A549 (cell line): ENCODE results near the gene ZSCAN9. TPM values are rescaled to one million over a fixed set of nuclear protein-coding genes. Genes with fewer than 3 reads are reported as not detected.

ENCODE experiments used
- ATAC-seq, 2 experiments: fragments of 200-7000 bp in 1 of 2; fragments of >200 bp in 1 of 2; cut with Nextera tagmentation in 1 of 2; cut with Tn5 transposase in 1 of 2; 3 replicates each; pipeline versions ENCODE4 v1.8.0 to v1.9.1; 2018 to 2020; ENCODE audit warnings: mild to moderate bottlenecking in 1 of 2, moderate library complexity in 1 of 2
- CTCF ChIA-PET: fragments of 300-600 bp; sonication (Branson Sonifier 250); formaldehyde crosslinking; extraction: SDS; loops from one replicate; lab custom pipeline; 2021; ENCODE audit warnings: antibody characterized with exemption, inconsistent platforms; lab: Yijun Ruan, JAX
- POLR2A ChIA-PET: fragments of 350-600 bp; formaldehyde crosslinking; extraction: SDS; loops from one replicate; lab custom pipeline; 2021; ENCODE audit warnings: antibody characterized with exemption, inconsistent platforms; lab: Yijun Ruan, JAX
- DNase-seq, 2 experiments: peaks; one replicate each; pipeline versions ENCODE4 v3.0.0 to v3.0.0-alpha.2; 2011 to 2016; ENCODE audit warnings: low read depth in 1 of 2, low spot score in 1 of 2
- FAIRE-seq: peaks from 2 replicates; lab custom pipeline; 2011; peaks lifted over from hg19 to GRCh38; lab: Jason Lieb, UNC
- H3K27ac ChIP-seq, 2 experiments: fragments of >200 bp; sonication (Bioruptor Twin); formaldehyde crosslinking; 3 replicates each; pipeline ENCODE4 v1.5.1; 2016 to 2017
- H3K4me1 ChIP-seq: fragments of >200 bp; sonication (Bioruptor Twin); formaldehyde crosslinking; 3 replicates; pipeline ENCODE4 v1.6.1; 2016
- H3K4me2 ChIP-seq: fragments of >200 bp; sonication (Bioruptor Twin); formaldehyde crosslinking; 3 replicates; pipeline ENCODE4 v1.6.1; 2016
- H3K4me3 ChIP-seq: fragments of >200 bp; sonication (Bioruptor Twin); formaldehyde crosslinking; 3 replicates; pipeline ENCODE4 v1.5.1; 2016
- H3K9me3 ChIP-seq: fragments of >200 bp; sonication (Bioruptor Twin); formaldehyde crosslinking; 3 replicates; pipeline ENCODE4 v1.6.1; 2016
- BHLHE40 ChIP-seq: IDR thresholded peaks from 2 replicates; pipeline ENCODE4 v1.6.1; 2012; ENCODE audit warnings: low read depth, low read length, inconsistent platforms
- CBX8 ChIP-seq: fragments of 200-600 bp; sonication (generic); IDR thresholded peaks from 2 replicates; pipeline ENCODE4 v1.6.1; 2016
- CEBPB ChIP-seq, 2 experiments: fragments of >200 bp in 1 of 2; sonication (Bioruptor Twin) in 1 of 2; formaldehyde crosslinking in 1 of 2; IDR thresholded peaks; 2 replicates each; pipeline ENCODE4 v1.6.1; 2012 to 2016
- EHMT2 ChIP-seq: fragments of 200-600 bp; sonication (generic); IDR thresholded peaks from 2 replicates; pipeline ENCODE4 v1.6.1; 2016; ENCODE audit warnings: antibody characterized with exemption, low read depth, mild to moderate bottlenecking, moderate library complexity
- ELK1 ChIP-seq: fragments of 150-350 bp; IDR thresholded peaks from 2 replicates; pipeline ENCODE4 v1.6.1; 2014; ENCODE audit warnings: low read depth, mild to moderate bottlenecking, low read length
- EP300 ChIP-seq, 2 experiments: fragments of >200 bp; sonication (Bioruptor Twin); formaldehyde crosslinking; IDR thresholded peaks; 2 replicates in 1 of 2; 3 replicates in 1 of 2; pipeline ENCODE4 v1.6.1; 2016 to 2017
- FOSB ChIP-seq: fragments of 250-450 bp; sonication (Bioruptor Pico); IDR thresholded peaks from 2 replicates; pipeline ENCODE4 v1.5.0; 2020; ENCODE audit warnings: mild to moderate bottlenecking, moderate library complexity
- FOXS1 ChIP-seq: fragments of 250-450 bp; sonication (Bioruptor Pico); IDR thresholded peaks from 2 replicates; pipeline ENCODE4 v1.5.0; 2020; ENCODE audit warnings: mild to moderate bottlenecking, moderate library complexity
- GATA3 ChIP-seq: IDR thresholded peaks from 2 replicates; pipeline ENCODE4 v1.6.1; 2012; ENCODE audit warnings: borderline replicate concordance
- HDAC2 ChIP-seq: fragments of 200-600 bp; sonication (generic); IDR thresholded peaks from 2 replicates; pipeline ENCODE4 v1.6.1; 2016
- HEYL ChIP-seq: fragments of 250-450 bp; sonication (Bioruptor Pico); IDR thresholded peaks from 2 replicates; pipeline ENCODE4 v1.8.0; 2021; ENCODE audit warnings: mild to moderate bottlenecking, moderate library complexity
- HMGXB4 ChIP-seq: fragments of 250-450 bp; sonication (Bioruptor Pico); IDR thresholded peaks from 2 replicates; pipeline ENCODE4 v1.5.0; 2021; ENCODE audit warnings: mild to moderate bottlenecking, moderate library complexity, borderline replicate concordance
- HOXA7 ChIP-seq: fragments of 250-450 bp; sonication (Bioruptor Pico); IDR thresholded peaks from 2 replicates; pipeline ENCODE4 v1.5.0; 2020; ENCODE audit warnings: mild to moderate bottlenecking, moderate library complexity
- JUN ChIP-seq, 2 experiments: fragments of >200 bp; sonication (Bioruptor Twin); formaldehyde crosslinking; IDR thresholded peaks; 2 replicates in 1 of 2; 3 replicates in 1 of 2; pipeline ENCODE4 v1.6.1; 2016 to 2017
- JUNB ChIP-seq: fragments of >200 bp; sonication (Bioruptor Twin); formaldehyde crosslinking; IDR thresholded peaks from 2 replicates; pipeline ENCODE4 v1.6.1; 2016
- KDM1A ChIP-seq: fragments of 200-600 bp; sonication (generic); IDR thresholded peaks from 2 replicates; pipeline ENCODE4 v1.6.1; 2016; ENCODE audit warnings: low read depth, mild to moderate bottlenecking
- KDM5A ChIP-seq: fragments of 200-600 bp; sonication (generic); IDR thresholded peaks from 2 replicates; pipeline ENCODE4 v1.6.1; 2016; ENCODE audit warnings: antibody characterized with exemption, mild to moderate bottlenecking
- NPAS2 ChIP-seq: fragments of 250-450 bp; sonication (Bioruptor Pico); IDR thresholded peaks from 2 replicates; pipeline ENCODE4 v1.8.0; 2022; ENCODE audit warnings: mild to moderate bottlenecking, moderate library complexity, borderline replicate concordance
- NR3C1 ChIP-seq: fragments of >200 bp; sonication (Bioruptor Twin); formaldehyde crosslinking; IDR thresholded peaks from 3 replicates; pipeline ENCODE4 v1.6.1; 2017
- PHF8 ChIP-seq: fragments of 200-600 bp; sonication (generic); IDR thresholded peaks from 2 replicates; pipeline ENCODE4 v1.6.1; 2016; ENCODE audit warnings: low read depth, mild to moderate bottlenecking, antibody characterized with exemption, moderate library complexity, borderline replicate concordance
- RARB ChIP-seq: fragments of 250-450 bp; sonication (Bioruptor Pico); IDR thresholded peaks from 2 replicates; pipeline ENCODE4 v1.8.0; 2021; ENCODE audit warnings: mild to moderate bottlenecking, moderate library complexity
- REST ChIP-seq: fragments of 200-600 bp; sonication (generic); IDR thresholded peaks from 2 replicates; pipeline ENCODE4 v1.6.1; 2016; ENCODE audit warnings: antibody characterized with exemption, mild to moderate bottlenecking, moderate library complexity
- SREBF2 ChIP-seq: fragments of 450-650 bp; IDR thresholded peaks from 2 replicates; pipeline ENCODE4 v1.6.1; 2014; ENCODE audit warnings: mild to moderate bottlenecking, moderate library complexity
- TP53 ChIP-seq: fragments of 250-450 bp; sonication (Bioruptor Pico); IDR thresholded peaks from 2 replicates; pipeline ENCODE4 v1.5.0; 2021; ENCODE audit warnings: mild to moderate bottlenecking, moderate library complexity
- ZFP36 ChIP-seq: fragments of 450-650 bp; IDR thresholded peaks from 2 replicates; pipeline ENCODE4 v1.6.1; 2014; ENCODE audit warnings: borderline replicate concordance; ENCODE audit not compliant: partially characterized antibody
- ZSCAN20 ChIP-seq: fragments of 250-450 bp; sonication (Bioruptor Pico); IDR thresholded peaks from 2 replicates; pipeline ENCODE4 v1.8.0; 2022; ENCODE audit warnings: mild to moderate bottlenecking, moderate library complexity
- WGBS: methylation state at CpG from one replicate; pipeline ENCODE4 v1.1.6; 2017; ENCODE audit errors: missing lambda C conversion rate; 5-methylcytosine and 5-hydroxymethylcytosine counted together
- polyA plus RNA-seq, 4 experiments: library from polyadenylated mRNA; depleted of rRNA in 3 of 4; stranded (reverse); fragments of >200 nt; fragmentation: RNase III in 1 of 4; extraction: RNeasy Plus Mini Kit Qiagen cat#74134 plus additional on column Dnase treatment in 1 of 4; gene quantifications; 2 replicates in 3 of 4; 3 replicates in 1 of 4; pipeline ENCODE4 v1.2.3, GENCODE V29; 2011 to 2017
- TF ChIP-seq, protein P1 (sequence below): fragments of 250-450 bp; sonication (Bioruptor Pico); IDR thresholded peaks from 2 replicates; pipeline ENCODE4 v1.5.0; 2020; ENCODE audit warnings: low read depth, mild to moderate bottlenecking, moderate library complexity
- TF ChIP-seq, protein P2 (sequence below): IDR thresholded peaks from 2 replicates; pipeline ENCODE4 v1.6.1; 2012; ENCODE audit warnings: low read depth, borderline replicate concordance
- TF ChIP-seq, protein P3 (sequence below): fragments of >200 bp; sonication (Bioruptor Twin); formaldehyde crosslinking; IDR thresholded peaks from 3 replicates; pipeline ENCODE4 v1.6.1; 2016

ZSCAN9 gene
- polyA plus RNA-seq, 2 of the 4 experiments (the other 2 are of a cell fraction), result 7.7 to 16.2 TPM

- TF ChIP-seq ZSCAN20 (no peak), NR3C1 (no peak), KDM1A (no peak), CEBPB (IDR thresholded peaks at IDR 0.05) (no peak), JUN (IDR thresholded peaks at IDR 0.05) (peak; percentile 27 to 87; a peak in 4 of 5 replicates), RARB (no peak), BHLHE40 (no peak), HOXA7 (CRISPR knock-in tag) (no peak), PHF8 (peak; percentile 34; the same call in 1 of the 2 replicates), HEYL (CRISPR knock-in tag) (no peak), FOSB (CRISPR knock-in tag) (no peak), KDM5A (no peak), EP300 (IDR thresholded peaks at IDR 0.05) (no peak), SREBF2 (no peak), FOXS1 (CRISPR knock-in tag) (no peak), CBX8 (no peak), ELK1 (no peak), TP53 (CRISPR knock-in tag) (no peak), JUNB (no peak), NPAS2 (CRISPR knock-in tag) (no peak)
- TF ChIP-seq, protein P1, sequence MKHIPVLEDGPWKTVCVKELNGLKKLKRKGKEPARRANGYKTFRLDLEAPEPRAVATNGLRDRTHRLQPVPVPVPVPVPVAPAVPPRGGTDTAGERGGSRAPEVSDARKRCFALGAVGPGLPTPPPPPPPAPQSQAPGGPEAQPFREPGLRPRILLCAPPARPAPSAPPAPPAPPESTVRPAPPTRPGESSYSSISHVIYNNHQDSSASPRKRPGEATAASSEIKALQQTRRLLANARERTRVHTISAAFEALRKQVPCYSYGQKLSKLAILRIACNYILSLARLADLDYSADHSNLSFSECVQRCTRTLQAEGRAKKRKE (CRISPR knock-in tag), result no peak
Measured at GRCh38 chr6:28225056-28225834, at the start of gene ZSCAN9 (continued).

DNA sequence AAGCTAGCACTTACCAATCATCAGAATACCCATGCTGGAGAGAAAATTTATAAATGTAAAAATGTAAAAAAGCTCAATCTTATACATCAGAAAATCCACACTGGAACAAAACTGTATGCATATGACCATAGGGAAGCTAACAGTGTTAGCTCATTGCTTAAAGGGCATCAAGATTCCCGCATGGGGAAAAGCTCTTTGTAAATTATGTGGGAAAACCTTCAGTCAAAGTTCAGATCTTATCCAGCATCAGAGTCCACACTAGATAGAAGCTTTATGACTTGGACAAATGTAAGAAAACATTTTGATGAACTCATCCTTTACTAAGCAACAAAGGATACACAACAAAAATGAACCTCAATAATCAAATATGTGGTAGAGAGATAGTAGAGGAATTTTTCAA is 48.7 kb upstream of the ZSCAN9 start:
- ChIA-PET POLR2A (no interaction called here), CTCF (no interaction called here)
- DNase-seq (no peak), ATAC-seq (no peak), FAIRE-seq (no peak)
- H3K4me2 ChIP-seq, result no peak overlapping the region
- H3K4me1 ChIP-seq, result no peaks in the 10 kb centered on the region
- WGBS, result 63% methylated on average over 1 of the region's 1 CpG
- H3K27ac ChIP-seq, result no peak overlapping the region
- H3K4me3 ChIP-seq, result no peak overlapping the region
- peaks cover 5% of the 10 kb centered on the region; the same call in 2 of the 3 replicates for H3K9me3 ChIP-seq
- no peak for TF ChIP-seq ZSCAN20
- TF ChIP-seq HMGXB4 (CRISPR knock-in tag), result no peak
- no peak for TF ChIP-seq KDM1A
- no peak for TF ChIP-seq HDAC2
- no peak for TF ChIP-seq EP300 (IDR thresholded peaks at IDR 0.05)
- no peak for TF ChIP-seq EHMT2
- TF ChIP-seq, protein P2, sequence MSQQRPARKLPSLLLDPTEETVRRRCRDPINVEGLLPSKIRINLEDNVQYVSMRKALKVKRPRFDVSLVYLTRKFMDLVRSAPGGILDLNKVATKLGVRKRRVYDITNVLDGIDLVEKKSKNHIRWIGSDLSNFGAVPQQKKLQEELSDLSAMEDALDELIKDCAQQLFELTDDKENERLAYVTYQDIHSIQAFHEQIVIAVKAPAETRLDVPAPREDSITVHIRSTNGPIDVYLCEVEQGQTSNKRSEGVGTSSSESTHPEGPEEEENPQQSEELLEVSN, result no peak
- TF ChIP-seq FOXS1 (CRISPR knock-in tag), result no peak
- TF ChIP-seq ZFP36, result no peak
- TF ChIP-seq GATA3, result no peak
- TF ChIP-seq REST, result no peak
- TF ChIP-seq RARB, result no peak
- TF ChIP-seq, protein P3, sequence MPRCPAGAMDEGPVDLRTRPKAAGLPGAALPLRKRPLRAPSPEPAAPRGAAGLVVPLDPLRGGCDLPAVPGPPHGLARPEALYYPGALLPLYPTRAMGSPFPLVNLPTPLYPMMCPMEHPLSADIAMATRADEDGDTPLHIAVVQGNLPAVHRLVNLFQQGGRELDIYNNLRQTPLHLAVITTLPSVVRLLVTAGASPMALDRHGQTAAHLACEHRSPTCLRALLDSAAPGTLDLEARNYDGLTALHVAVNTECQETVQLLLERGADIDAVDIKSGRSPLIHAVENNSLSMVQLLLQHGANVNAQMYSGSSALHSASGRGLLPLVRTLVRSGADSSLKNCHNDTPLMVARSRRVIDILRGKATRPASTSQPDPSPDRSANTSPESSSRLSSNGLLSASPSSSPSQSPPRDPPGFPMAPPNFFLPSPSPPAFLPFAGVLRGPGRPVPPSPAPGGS, result no peak
- TF ChIP-seq PHF8, result no peak
